ENCODE data around the gene FOLR1.
A peak's percentile ranks its signal among the peaks of the same experiment; 100 is the strongest.

FOLR1 gene

GRCh38 chr11:72236774-72237111 lies 44.8 kb downstream of the FOLR1 start:
- DNase-seq: peak; percentile 21

GRCh38 chr11:72237112-72237931 lies 45.4 kb downstream of the FOLR1 start:
- peak; percentile 53 for DNase-seq

GRCh38 chr11:72238040-72238450 lies 46.1 kb downstream of the FOLR1 start:
- peak; percentile 74 for DNase-seq

GRCh38 chr11:72238492-72239312 lies 46.8 kb downstream of the FOLR1 start:
- peak; percentile 54 for DNase-seq

GRCh38 chr11:72239313-72239848 lies 47.4 kb downstream of the FOLR1 start:
- DNase-seq: peak; percentile 63

GRCh38 chr11:72239849-72240460 lies 48.0 kb downstream of the FOLR1 start:
- no peak for DNase-seq

GRCh38 chr11:72240461-72241290 lies 48.7 kb downstream of the FOLR1 start:
- no peak for DNase-seq

GRCh38 chr11:72241291-72241781 lies 49.4 kb downstream of the FOLR1 start:
- DNase-seq: no peak

- DNase-seq: no peak
Observed at GRCh38 chr11:72242141-72242540, 50.2 kb downstream of the FOLR1 start.

- DNase-seq: no peak
Observed at GRCh38 chr11:72243173-72244059, 51.5 kb downstream of the FOLR1 start.

- peak; percentile 54 for DNase-seq
Observed at GRCh38 chr11:72244060-72244360, 52.1 kb downstream of the FOLR1 start, which contains the start of gene PHOX2A. PHOX2A (minus strand) TSS chr11:72244176; CDS start chr11:72244004, 172 bp downstream.

GRCh38 chr11:72244361-72245262 lies 52.7 kb downstream of the FOLR1 start:
- peak; percentile 55 for DNase-seq

GRCh38 chr11:72245263-72245816 lies 53.4 kb downstream of the FOLR1 start:
- peak; percentile 52 for DNase-seq

Measured in activated CD8-positive, alpha-beta memory T cell treated with anti-CD3 and anti-CD28 coated beads for 24 hours (primary cell).